GM21786 (cell line): Measurements from ENCODE around the gene SMG6.
"Not testable (repeated sequence)": the region's sequence is repeated elsewhere in the genome, so short reads cannot be mapped to it uniquely, and the experiment has no call there.

ENCODE experiments used
- ATAC-seq: cut with Tn5 transposase; IDR thresholded peaks from one replicate; pipeline ENCODE4 v1.9.1; 2021; ENCODE audit not compliant: unreplicated experiment

SMG6 gene

GRCh38 chr17:2303204-2304188, at the start of gene SMG6, which contains the start of gene SRR:
Gene SMG6, minus strand, starts transcription at chr17:2303785. Its CDS starts 65 bp downstream, at chr17:2303720.
Gene SRR, plus strand, starts transcription at chr17:2303950. Its CDS starts 11,611 bp downstream, at chr17:2315561.
- peak; percentile 82 for ATAC-seq

GRCh38 chr17:2351269-2351668, 47.7 kb upstream of the SMG6 start:
- no peak for ATAC-seq

DNA sequence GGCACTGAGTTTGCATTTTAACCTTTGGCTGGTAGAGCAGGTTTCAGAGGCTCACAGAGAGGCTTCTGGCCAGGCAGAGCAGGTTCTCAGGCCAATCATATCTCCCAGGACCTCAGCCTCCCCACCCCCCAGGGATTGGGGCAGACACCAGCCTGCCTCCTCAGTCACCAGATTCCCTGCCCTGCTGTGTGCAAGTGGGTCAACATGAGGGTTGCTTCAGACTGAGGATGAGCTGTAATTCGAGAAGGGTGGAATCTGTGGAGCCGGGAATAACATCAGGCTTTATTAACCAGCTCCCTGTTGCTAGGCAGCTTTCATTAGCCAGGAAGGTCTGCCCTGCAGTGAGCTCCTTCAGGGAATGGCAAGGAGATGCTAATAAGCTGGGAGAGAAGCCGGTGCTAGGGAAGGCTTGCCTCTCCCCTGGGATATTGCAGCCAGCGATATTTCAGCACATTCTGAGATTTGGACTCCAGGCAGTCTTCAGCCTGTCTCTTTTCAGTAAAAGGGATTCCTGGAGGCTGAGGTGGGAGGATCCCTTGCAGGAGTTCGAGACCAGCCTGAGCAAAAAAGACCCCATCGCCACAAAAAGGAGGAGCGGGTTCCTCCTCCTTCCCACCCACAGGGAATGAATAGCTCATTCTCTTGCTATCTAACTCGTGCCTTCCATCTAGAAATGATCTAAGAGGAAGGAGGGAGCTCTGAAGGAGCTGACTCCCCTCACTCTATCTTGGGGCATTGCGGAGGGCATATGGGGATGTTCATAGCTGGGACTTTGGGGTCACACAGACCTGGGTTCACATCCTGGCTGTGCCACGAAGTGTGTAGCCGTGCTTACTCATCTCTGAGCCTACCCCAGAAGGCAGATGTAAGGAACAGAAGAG, 44.5 kb upstream of the SMG6 start:
- no peak for ATAC-seq

DNA sequence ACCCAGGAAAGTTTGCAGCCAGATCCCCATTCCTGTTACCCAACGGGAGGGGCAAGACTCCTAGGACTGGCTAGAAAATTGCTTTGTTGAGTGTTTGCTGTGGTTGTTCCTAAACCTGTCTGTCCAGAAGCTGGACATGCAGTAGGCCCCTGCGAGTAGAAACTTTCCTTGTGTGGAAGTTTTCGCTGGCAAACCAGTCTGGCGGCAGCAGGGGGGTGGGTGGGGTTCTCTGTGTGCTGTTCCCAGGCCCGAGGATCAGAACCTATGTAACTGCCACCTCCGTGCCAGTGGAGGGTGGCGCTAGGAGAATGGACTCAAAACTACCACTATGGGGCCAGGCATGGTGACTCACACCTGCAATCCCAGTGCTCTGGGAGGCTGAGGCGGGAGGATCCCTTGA, 42.9 kb upstream of the SMG6 start:
- no peak for ATAC-seq

- ATAC-seq: no peak
Observed at GRCh38 chr17:2344528-2344927, 40.9 kb upstream of the SMG6 start.

DNA sequence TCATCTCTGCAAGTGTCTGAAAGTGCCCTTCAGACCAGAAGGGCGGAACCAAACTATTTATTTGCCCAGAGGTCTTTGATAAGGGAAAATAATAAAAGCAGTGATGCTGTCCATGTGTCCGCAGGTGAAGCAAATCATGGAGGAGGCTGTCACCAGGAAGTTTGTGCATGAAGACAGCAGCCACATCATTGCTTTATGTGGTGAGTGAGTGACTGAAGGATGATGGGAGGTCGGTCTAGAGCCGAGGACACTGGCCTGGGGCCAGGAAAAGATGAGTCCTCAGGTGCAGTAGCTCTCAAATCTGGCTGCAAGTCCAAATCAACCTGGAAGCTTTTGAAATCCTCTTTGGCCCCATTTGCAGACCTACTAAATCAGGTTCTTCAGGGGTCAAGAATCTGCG, 39.8 kb upstream of the SMG6 start:
- no peak for ATAC-seq

DNA sequence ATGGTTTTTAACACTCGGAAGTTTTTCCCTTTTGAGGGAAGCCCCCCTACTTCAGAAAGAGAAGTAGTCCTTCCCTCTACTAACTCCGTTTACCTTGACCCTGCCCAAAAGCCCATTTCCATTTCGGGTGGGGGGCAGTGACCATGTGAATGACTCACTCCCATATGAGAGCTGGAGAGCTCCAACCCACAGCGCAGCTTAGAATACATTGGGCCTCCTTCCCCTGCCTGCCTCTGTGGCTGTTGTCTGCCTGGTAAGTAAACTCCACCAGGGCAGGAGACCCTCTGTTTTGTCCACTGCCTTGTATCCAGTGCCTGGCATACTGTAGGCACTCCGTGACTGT, 34.7 kb upstream of the SMG6 start:
- ATAC-seq: no peak

DNA sequence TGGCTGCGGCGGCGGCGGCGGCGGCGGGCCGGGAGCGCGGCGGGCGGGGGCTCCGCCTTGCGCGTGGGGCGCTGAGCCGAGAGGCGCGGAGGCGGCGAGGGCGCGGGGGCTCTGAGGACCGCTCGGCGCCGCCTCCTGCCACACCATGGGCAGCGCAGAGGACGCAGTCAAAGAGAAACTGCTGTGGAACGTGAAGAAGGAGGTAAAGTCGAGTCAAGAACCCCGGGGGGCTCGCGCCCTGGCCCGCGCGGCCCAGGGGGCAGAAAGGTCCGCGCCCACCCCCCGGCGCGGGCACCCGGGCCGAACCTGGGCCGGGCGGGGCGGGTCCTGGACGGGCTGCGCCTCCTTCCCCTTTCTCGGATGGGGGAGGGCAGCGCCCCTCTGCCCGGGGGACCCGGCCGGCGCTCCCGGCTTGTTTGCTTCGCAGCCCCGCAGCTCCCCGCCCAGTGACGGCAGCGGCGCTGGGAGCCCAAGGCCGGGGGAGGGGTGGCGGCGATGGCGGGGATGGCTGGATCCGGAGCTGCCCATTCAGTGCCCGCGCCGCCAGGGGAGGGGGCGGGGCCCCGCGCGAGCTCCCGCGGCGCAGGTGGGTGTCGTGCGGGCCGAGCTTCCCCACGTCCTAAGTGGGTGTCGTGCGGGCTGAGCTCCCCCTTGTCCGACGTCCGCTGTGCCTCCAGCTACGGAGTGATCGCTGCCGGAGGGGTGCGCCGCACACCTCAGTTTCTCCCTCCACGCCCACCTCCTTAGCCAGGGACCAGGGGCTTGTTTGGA, 34.1 kb upstream of the SMG6 start:
- ATAC-seq: no peak

GRCh38 chr17:2336852-2337543, 33.4 kb upstream of the SMG6 start, which contains the start of gene SGSM2:
Gene SGSM2, plus strand, starts transcription at chr17:2337501. Its CDS starts 188 bp downstream, at chr17:2337689.
- no peak for ATAC-seq

GRCh38 chr17:2336215-2336851, 32.7 kb upstream of the SMG6 start, which contains the start of gene TSR1:
Gene TSR1, minus strand, starts transcription at chr17:2336457. Its CDS starts 30 bp downstream, at chr17:2336427.
- peak; percentile 83 for ATAC-seq

DNA sequence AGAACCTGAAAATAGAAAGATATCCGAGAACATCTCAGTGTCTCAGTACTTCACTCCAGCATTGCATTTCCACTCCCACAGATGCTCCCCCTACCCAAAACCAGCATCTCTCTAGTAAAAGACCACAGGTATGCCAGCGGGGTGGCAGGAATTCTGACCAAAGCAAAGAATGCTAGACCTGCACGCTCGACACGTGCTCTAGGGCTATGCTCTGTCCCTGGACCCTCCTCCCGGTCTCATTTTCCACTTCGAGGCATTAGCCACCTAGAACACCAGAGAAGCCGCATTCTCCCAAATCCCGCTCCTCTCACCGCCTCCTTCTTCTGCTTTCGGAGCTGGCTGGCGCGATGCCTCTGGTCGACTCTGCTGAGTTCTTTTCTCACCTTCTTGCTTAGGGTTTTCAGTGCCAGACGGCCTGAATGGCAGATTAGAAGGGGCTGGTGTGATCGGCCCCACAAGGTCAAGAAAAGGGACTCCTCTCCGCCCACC, 32.2 kb upstream of the SMG6 start:
- ATAC-seq: no peak

GRCh38 chr17:2331303-2331702, 27.7 kb upstream of the SMG6 start:
- no peak for ATAC-seq

DNA sequence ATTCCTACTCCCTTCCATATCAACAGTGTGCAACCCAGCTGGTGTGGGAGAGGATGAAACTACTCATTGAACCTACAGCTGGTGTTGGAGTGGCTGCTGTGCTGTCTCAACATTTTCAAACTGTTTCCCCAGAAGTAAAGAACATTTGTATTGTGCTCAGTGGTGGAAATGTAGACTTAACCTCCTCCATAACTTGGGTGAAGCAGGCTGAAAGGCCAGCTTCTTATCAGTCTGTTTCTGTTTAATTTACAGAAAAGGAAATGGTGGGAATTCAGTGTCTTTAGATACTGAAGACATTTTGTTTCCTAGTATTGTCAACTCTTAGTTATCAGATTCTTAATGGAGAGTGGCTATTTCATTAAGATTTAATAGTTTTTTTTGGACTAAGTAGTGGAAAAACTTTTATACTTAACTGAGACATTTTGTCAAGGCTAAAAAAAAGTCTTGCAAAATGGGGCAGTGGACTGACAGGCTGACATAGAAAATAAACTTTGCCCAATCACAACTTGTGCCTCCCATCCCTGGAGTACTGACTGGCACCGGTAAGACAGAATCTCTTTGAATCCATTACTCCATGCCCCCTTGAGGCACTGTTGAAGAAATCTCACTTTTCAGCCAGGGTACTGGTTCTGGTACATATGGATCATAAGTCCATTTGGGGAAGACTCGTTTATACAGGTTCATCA, 20.2 kb upstream of the SMG6 start:
- ATAC-seq: no peak

GRCh38 chr17:2321399-2321798, 17.8 kb upstream of the SMG6 start:
- no peak for ATAC-seq

- no peak for ATAC-seq
Observed at GRCh38 chr17:2319051-2319450, 15.5 kb upstream of the SMG6 start.

GRCh38 chr17:2317796-2318195, 14.2 kb upstream of the SMG6 start:
- ATAC-seq: no peak

GRCh38 chr17:2316916-2317205, 13.3 kb upstream of the SMG6 start:
- not testable (repeated sequence) for ATAC-seq

- no peak for ATAC-seq
Observed at GRCh38 chr17:2312736-2313135, 9.2 kb upstream of the SMG6 start.
